Measurements from ENCODE around the gene FCRL5. TPM values are rescaled to one million over a fixed set of nuclear protein-coding genes. Genes with fewer than 3 reads are reported as not detected.
A peak's percentile ranks its signal among the peaks of the same experiment; 100 is the strongest.

Gene FCRL5
- total and polyA plus RNA-seq, 10 of the 15 experiments (the other 5 are each of a cell fraction or from before 2014, with no cell fraction given) = 1.1 to 136 (median 7.0) TPM

DNA sequence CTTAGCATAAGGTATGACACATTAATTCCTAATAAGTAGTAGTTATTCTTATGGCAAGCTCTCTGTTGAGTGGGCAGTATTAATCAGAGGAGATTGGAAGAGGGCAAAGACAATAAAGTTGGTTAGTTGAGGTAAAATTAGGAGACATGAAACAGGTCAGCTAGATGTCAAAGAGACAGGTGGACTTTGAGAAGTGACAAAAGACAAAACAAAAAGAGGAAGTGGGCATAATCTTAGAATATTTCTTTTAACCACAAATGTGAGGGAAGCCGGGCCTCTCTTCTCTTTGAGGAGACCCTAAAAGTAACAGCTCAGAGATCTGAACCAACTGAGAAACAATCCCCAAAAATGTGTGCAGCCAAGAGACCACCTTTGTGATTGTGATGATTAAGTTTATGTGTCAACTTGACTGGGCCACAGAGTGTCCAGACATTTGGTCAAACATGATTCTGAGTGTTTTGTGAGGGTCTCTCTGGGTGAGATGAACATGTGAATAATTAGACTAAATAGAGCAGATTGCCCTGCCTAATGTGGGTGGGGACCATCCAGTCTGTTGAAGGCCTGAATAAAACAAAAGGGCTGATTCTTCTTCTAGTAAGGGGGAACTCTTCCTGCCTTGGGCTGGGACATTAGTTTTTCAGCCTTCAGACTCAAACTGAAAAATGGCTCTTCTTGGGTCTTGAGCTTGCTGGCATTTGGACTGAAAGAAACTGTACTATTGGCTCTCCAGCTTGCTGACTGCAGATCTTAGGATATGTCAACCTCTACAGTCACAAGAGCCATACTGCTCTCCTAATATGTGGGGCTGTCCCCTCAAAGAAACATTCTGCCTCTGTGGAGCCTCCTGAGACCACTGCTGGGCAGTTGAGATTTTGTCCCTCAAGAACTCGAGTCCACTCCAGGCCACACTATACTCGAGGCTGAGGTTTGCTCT is 40.0 kb downstream of the FCRL5 start (continued):
- TF ChIP-seq TARDBP (IDR thresholded peaks at IDR 0.05; ENCODE audit: borderline replicate concordance) = no peak
- TF ChIP-seq FOS (IDR thresholded peaks at IDR 0.05; ENCODE audit: borderline replicate concordance, extremely low read depth, insufficient read length) = no peak
- no peak for TF ChIP-seq BRCA1 (IDR thresholded peaks at IDR 0.05; ENCODE audit: low read depth, low read length)
- TF ChIP-seq HSF1 (IDR thresholded peaks at IDR 0.05; ENCODE audit: low read depth, low read length) = no peak
- TF ChIP-seq ASH2L (IDR thresholded peaks at IDR 0.05; ENCODE audit: borderline replicate concordance, low read depth) = no peak
- TF ChIP-seq REST (IDR thresholded peaks at IDR 0.05; ENCODE audit: low read depth, low read length) = no peak
- no peak for TF ChIP-seq ZZZ3 (IDR thresholded peaks at IDR 0.05; ENCODE audit: control insufficient read depth, insufficient read length, low read depth)
- no peak for TF ChIP-seq POLR2AphosphoS2 (IDR thresholded peaks at IDR 0.05; ENCODE audit: low read depth, low read length)
- TF ChIP-seq BCL11A (IDR thresholded peaks at IDR 0.05; ENCODE audit: low read depth, low read length) = peak; percentile 91
- no peak for TF ChIP-seq CBX3 (IDR thresholded peaks at IDR 0.05; ENCODE audit: borderline replicate concordance, low read depth)
- no peak for TF ChIP-seq ZNF592 (IDR thresholded peaks at IDR 0.05)
- peak; percentile 65; the same call in 1 of the 2 replicates for TF ChIP-seq BACH1 (IDR thresholded peaks at IDR 0.05; ENCODE audit: borderline replicate concordance)
- TF ChIP-seq SMAD5 (IDR thresholded peaks at IDR 0.05; ENCODE audit: low read depth) = no peak
- peak; percentile 40; the same call in 1 of the 2 replicates for TF ChIP-seq MXI1 (IDR thresholded peaks at IDR 0.05; ENCODE audit: low read depth, low read length)
- 0 out of 2 replicates have a peak, but pooled peaks have one; percentile 57 for TF ChIP-seq TCF7 (IDR thresholded peaks at IDR 0.05; ENCODE audit: borderline replicate concordance)
- no peak for TF ChIP-seq FOXK2 (IDR thresholded peaks at IDR 0.05)
- peak; percentile 20; the same call in 1 of the 2 replicates for TF ChIP-seq ZBED1 (IDR thresholded peaks at IDR 0.05; ENCODE audit: borderline replicate concordance)

Data from GM12878 (cell line).